ENCODE measurements around the gene ADCY9. TPM values are rescaled to one million over a fixed set of nuclear protein-coding genes. Genes with fewer than 3 reads are reported as not detected.

ADCY9 gene
- total RNA-seq, 1 experiment from 2014 or later = 4.7 TPM

DNA sequence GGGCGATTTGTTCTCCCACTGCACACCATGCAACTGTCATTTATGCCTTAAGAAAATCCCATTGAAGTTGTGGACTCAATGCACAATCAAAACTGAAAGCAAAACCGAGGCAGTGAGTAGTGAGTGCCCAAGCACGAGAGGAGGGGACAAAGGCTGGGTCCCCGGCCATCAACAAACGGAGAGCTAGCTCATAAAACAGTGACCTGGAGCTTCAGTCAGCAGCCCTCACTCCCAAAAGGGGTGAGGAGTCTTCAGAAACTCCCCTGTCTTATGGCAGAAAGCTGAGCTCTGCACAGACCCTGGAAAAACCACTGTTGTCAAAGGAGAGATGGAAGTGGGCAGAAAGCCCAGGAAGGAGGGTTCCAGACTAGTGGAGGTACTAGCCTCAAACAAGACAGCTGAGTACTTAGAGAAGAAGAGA is 96.9 kb downstream of the ADCY9 start:
- no peaks in the 10 kb centered on the region for H3K79me2 ChIP-seq (ENCODE audit: insufficient read depth, low read length)
- H2BK12ac ChIP-seq (ENCODE audit: insufficient read length, low read depth, low read length) = no peak overlapping the region
- no peak overlapping the region for H2BK15ac ChIP-seq (ENCODE audit: low read depth, low read length)
- H4K8ac ChIP-seq (replicated peaks; ENCODE audit: insufficient read length, low read depth, low read length) = no peak overlapping the region
- DNase-seq = no peak
- WGBS (ENCODE audit: extremely low coverage, insufficient read length, low lambda C conversion rate) = no CpG with 5 or more reads among the region's 5 CpGs
- no peaks in the 10 kb centered on the region for H4K20me1 ChIP-seq (ENCODE audit: control insufficient read depth, insufficient read depth, insufficient read length)
- no peaks in the 10 kb centered on the region for H3K23me2 ChIP-seq (ENCODE audit: insufficient read length, low read depth, low read length, poor library complexity, severe bottlenecking)
- no peak overlapping the region for H2AFZ ChIP-seq (ENCODE audit: low read length)
- H2BK5ac ChIP-seq (ENCODE audit: insufficient read length, low read length) = no peak overlapping the region
- no peak overlapping the region for H2AK5ac ChIP-seq (ENCODE audit: insufficient read length, low read length)
- no peaks in the 10 kb centered on the region for H3K9me3 ChIP-seq (ENCODE audit: control insufficient read depth, low read depth, low read length)
- H3K27ac Mint-ChIP-seq = no peak overlapping the region; a peak in 1 of 7 replicates
- no peak overlapping the region for H3K9ac ChIP-seq (ENCODE audit: extremely low read depth, insufficient read length, low read length)
- no peak overlapping the region for H3K56ac ChIP-seq (ENCODE audit: insufficient read length, low read depth, low read length)
- no peak overlapping the region for H3K18ac ChIP-seq (ENCODE audit: insufficient read length, low read depth, low read length)
- H3K4me3 Mint-ChIP-seq = no peak overlapping the region
- 0 out of 2 replicates have a peak, but pooled peaks cover 2% of the 10 kb centered on the region for H3K27me3 Mint-ChIP-seq (ENCODE audit: low read depth)
- H3K4me2 ChIP-seq (ENCODE audit: insufficient read depth, insufficient read length, low read length) = no peak overlapping the region
- H2BK20ac ChIP-seq (ENCODE audit: low read depth, low read length, poor library complexity, severe bottlenecking) = no peak overlapping the region
- no peaks in the 10 kb centered on the region for H3K27me3 ChIP-seq (ENCODE audit: insufficient read depth, low read length)
- H3K27ac ChIP-seq (ENCODE audit: insufficient read length, low read depth, low read length) = no peak overlapping the region
- H3K79me1 ChIP-seq (ENCODE audit: insufficient read depth, low read depth, low read length, poor library complexity, severe bottlenecking) = no peaks in the 10 kb centered on the region
- no peak overlapping the region for H4K91ac ChIP-seq (ENCODE audit: insufficient read length, low read depth, low read length)
- H3K36me3 Mint-ChIP-seq (ENCODE audit: insufficient read depth in 1 of 3, low read depth in 3 of 3) = no peaks in the 10 kb centered on the region; a peak in 1 of 7 replicates
- H2BK120ac ChIP-seq (ENCODE audit: low read depth, low read length, poor library complexity, severe bottlenecking) = no peak overlapping the region
- TF ChIP-seq, protein P1, sequence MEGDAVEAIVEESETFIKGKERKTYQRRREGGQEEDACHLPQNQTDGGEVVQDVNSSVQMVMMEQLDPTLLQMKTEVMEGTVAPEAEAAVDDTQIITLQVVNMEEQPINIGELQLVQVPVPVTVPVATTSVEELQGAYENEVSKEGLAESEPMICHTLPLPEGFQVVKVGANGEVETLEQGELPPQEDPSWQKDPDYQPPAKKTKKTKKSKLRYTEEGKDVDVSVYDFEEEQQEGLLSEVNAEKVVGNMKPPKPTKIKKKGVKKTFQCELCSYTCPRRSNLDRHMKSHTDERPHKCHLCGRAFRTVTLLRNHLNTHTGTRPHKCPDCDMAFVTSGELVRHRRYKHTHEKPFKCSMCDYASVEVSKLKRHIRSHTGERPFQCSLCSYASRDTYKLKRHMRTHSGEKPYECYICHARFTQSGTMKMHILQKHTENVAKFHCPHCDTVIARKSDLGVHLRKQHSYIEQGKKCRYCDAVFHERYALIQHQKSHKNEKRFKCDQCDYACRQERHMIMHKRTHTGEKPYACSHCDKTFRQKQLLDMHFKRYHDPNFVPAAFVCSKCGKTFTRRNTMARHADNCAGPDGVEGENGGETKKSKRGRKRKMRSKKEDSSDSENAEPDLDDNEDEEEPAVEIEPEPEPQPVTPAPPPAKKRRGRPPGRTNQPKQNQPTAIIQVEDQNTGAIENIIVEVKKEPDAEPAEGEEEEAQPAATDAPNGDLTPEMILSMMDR (conservative IDR thresholded peaks at IDR 0.05) = no peak
- H3K23ac ChIP-seq (ENCODE audit: insufficient read length, low read depth, low read length) = no peak overlapping the region
- H3T11ph ChIP-seq (ENCODE audit: low read length) = no peak overlapping the region
- H3K4ac ChIP-seq (ENCODE audit: low read depth, low read length) = no peak overlapping the region
- H3K14ac ChIP-seq (ENCODE audit: insufficient read depth, low read length) = no peak overlapping the region
- no peak overlapping the region for H4K5ac ChIP-seq (ENCODE audit: insufficient read length, low read depth, low read length)
- H3K4me1 Mint-ChIP-seq = peaks cover 20% of the 10 kb centered on the region in 2 experiments
- peaks cover 4% of the 10 kb centered on the region; the same call in 1 of the 2 replicates for H3K4me1 ChIP-seq (ENCODE audit: insufficient read depth, low read length)
- no peaks in the 10 kb centered on the region for H3K9me3 Mint-ChIP-seq

Data from H9 (cell line).